HEK293 (cell line): ENCODE results near the gene ANP32A.

Experiments used
- CTCF ChIA-PET: fragments of 350-600 bp; formaldehyde crosslinking; extraction: SDS; loops from one replicate; lab custom pipeline; 2021; ENCODE audit warnings: antibody characterized with exemption; lab: Yijun Ruan, JAX
- POLR2A ChIA-PET: fragments of 300-600 bp; formaldehyde crosslinking; extraction: SDS; loops from one replicate; lab custom pipeline; 2020; ENCODE audit warnings: antibody characterized with exemption, inconsistent platforms; lab: Yijun Ruan, JAX
- H3K27ac ChIP-seq: fragments of 200-500 bp; sonication (Bioruptor generic); 2 replicates; pipeline ENCODE4 v1.5.1; 2014; ENCODE audit warnings: low read depth, low read length, control low read depth, inconsistent platforms; ENCODE audit errors: extremely low read depth
- H3K36me3 ChIP-seq, 2 experiments: fragments of 200-500 bp in 1 of 2; sonication (Bioruptor generic) in 1 of 2; 1 replicate in 1 of 2; 2 replicates in 1 of 2; pipeline ENCODE4 v1.5.1; 2014 to 2017; ENCODE audit warnings: inconsistent platforms in 2 of 2, low read length in 2 of 2; ENCODE audit not compliant: control insufficient read depth in 2 of 2, insufficient read depth in 1 of 2
- H3K4me1 ChIP-seq: fragments of 200-500 bp; sonication (Bioruptor generic); 2 replicates; pipeline ENCODE4 v1.5.1; 2014; ENCODE audit warnings: mild to moderate bottlenecking, low read length, inconsistent platforms; ENCODE audit not compliant: control insufficient read depth, insufficient read depth
- H3K4me3 ChIP-seq: 2 replicates; pipeline ENCODE4 v1.5.1; 2011; ENCODE audit warnings: low read depth, mild to moderate bottlenecking, control low read depth, low read length, moderate library complexity
- H3K9me3 ChIP-seq: fragments of 200-500 bp; sonication (Bioruptor generic); 2 replicates; pipeline ENCODE4 v1.5.1; 2014; ENCODE audit warnings: low read depth, low read length, inconsistent platforms; ENCODE audit not compliant: control insufficient read depth, insufficient read depth
- GFI1B ChIP-seq: fragments of 450-650 bp; formaldehyde crosslinking; IDR thresholded peaks from 2 replicates; pipeline ENCODE4 v1.5.1; 2016; ENCODE audit warnings: missing biosample characterization, missing genetic modification characterization
- HOXA7 ChIP-seq: sonication (generic); formaldehyde crosslinking; IDR thresholded peaks from 2 replicates; pipeline ENCODE4 v1.8.1; 2022; ENCODE audit warnings: missing genetic modification reagents, borderline replicate concordance
- HOXC10 ChIP-seq: sonication (generic); formaldehyde crosslinking; IDR thresholded peaks from 2 replicates; pipeline ENCODE4 v1.8.1; 2023; ENCODE audit warnings: mild to moderate bottlenecking, missing genetic modification reagents
- KLF1 ChIP-seq: fragments of 450-650 bp; formaldehyde crosslinking; IDR thresholded peaks from 2 replicates; pipeline ENCODE4 v1.5.1; 2016; ENCODE audit warnings: missing biosample characterization, missing genetic modification characterization
- OSR2 ChIP-seq: fragments of 450-650 bp; formaldehyde crosslinking; IDR thresholded peaks from 2 replicates; pipeline ENCODE4 v1.5.1; 2016; ENCODE audit warnings: missing biosample characterization, missing genetic modification characterization
- RBAK ChIP-seq: fragments of 450-650 bp; formaldehyde crosslinking; IDR thresholded peaks from 2 replicates; pipeline ENCODE4 v1.5.1; 2016; ENCODE audit warnings: missing biosample characterization, missing genetic modification characterization
- ZBTB10 ChIP-seq: fragments of 450-650 bp; formaldehyde crosslinking; IDR thresholded peaks from 2 replicates; pipeline ENCODE4 v1.5.1; 2016; ENCODE audit warnings: missing biosample characterization, missing genetic modification characterization
- ZBTB8A ChIP-seq: fragments of 450-650 bp; formaldehyde crosslinking; IDR thresholded peaks from 2 replicates; pipeline ENCODE4 v1.5.1; 2016; ENCODE audit warnings: missing biosample characterization, missing genetic modification characterization
- ZFP37 ChIP-seq: fragments of 450-650 bp; formaldehyde crosslinking; IDR thresholded peaks from 2 replicates; pipeline ENCODE4 v1.5.1; 2016; ENCODE audit warnings: missing biosample characterization, missing genetic modification characterization
- ZNF121 ChIP-seq: fragments of 450-650 bp; formaldehyde crosslinking; IDR thresholded peaks from 2 replicates; pipeline ENCODE4 v1.5.1; 2016; ENCODE audit warnings: missing biosample characterization, missing genetic modification characterization
- ZNF146 ChIP-seq: fragments of 450-650 bp; formaldehyde crosslinking; IDR thresholded peaks from 2 replicates; pipeline ENCODE4 v1.5.1; 2016; ENCODE audit warnings: missing biosample characterization, missing genetic modification characterization
- ZNF157 ChIP-seq: fragments of 450-650 bp; formaldehyde crosslinking; IDR thresholded peaks from 2 replicates; pipeline ENCODE4 v1.5.1; 2016; ENCODE audit warnings: missing biosample characterization, missing genetic modification characterization
- ZNF174 ChIP-seq: fragments of 450-650 bp; formaldehyde crosslinking; IDR thresholded peaks from 2 replicates; pipeline ENCODE4 v1.5.0; 2017; ENCODE audit warnings: missing biosample characterization, mild to moderate bottlenecking, missing genetic modification characterization
- ZNF18 ChIP-seq: fragments of 450-650 bp; formaldehyde crosslinking; IDR thresholded peaks from 2 replicates; pipeline ENCODE4 v1.5.1; 2016; ENCODE audit warnings: missing biosample characterization, missing genetic modification characterization
- ZNF248 ChIP-seq: fragments of 450-650 bp; formaldehyde crosslinking; IDR thresholded peaks from 2 replicates; pipeline ENCODE4 v1.5.1; 2017; ENCODE audit warnings: missing biosample characterization, missing genetic modification characterization
- ZNF391 ChIP-seq: fragments of 450-650 bp; formaldehyde crosslinking; IDR thresholded peaks from 2 replicates; pipeline ENCODE4 v1.5.1; 2016; ENCODE audit warnings: low read depth, missing biosample characterization, missing genetic modification characterization, borderline replicate concordance
- ZNF488 ChIP-seq: fragments of 450-650 bp; formaldehyde crosslinking; IDR thresholded peaks from 2 replicates; pipeline ENCODE4 v1.5.1; 2016; ENCODE audit warnings: missing biosample characterization, missing genetic modification characterization
- ZNF514 ChIP-seq: fragments of 450-650 bp; formaldehyde crosslinking; IDR thresholded peaks from 2 replicates; pipeline ENCODE4 v1.5.1; 2016; ENCODE audit warnings: missing biosample characterization, missing genetic modification characterization
- ZNF521 ChIP-seq: fragments of 450-650 bp; formaldehyde crosslinking; IDR thresholded peaks from 2 replicates; pipeline ENCODE4 v1.5.1; 2017; ENCODE audit warnings: missing biosample characterization, mild to moderate bottlenecking, missing genetic modification characterization
- ZNF530 ChIP-seq: fragments of 450-650 bp; formaldehyde crosslinking; IDR thresholded peaks from 2 replicates; pipeline ENCODE4 v1.5.1; 2016; ENCODE audit warnings: low read depth, missing biosample characterization, missing genetic modification characterization
- ZNF610 ChIP-seq: fragments of 450-650 bp; formaldehyde crosslinking; IDR thresholded peaks from 2 replicates; pipeline ENCODE4 v1.5.1; 2016; ENCODE audit warnings: missing biosample characterization, missing genetic modification characterization, borderline replicate concordance
- ZNF623 ChIP-seq: fragments of 450-650 bp; formaldehyde crosslinking; IDR thresholded peaks from 2 replicates; pipeline ENCODE4 v1.5.1; 2016; ENCODE audit warnings: missing biosample characterization, missing genetic modification characterization
- ZNF626 ChIP-seq: fragments of 450-650 bp; sonication (Bioruptor Pico); formaldehyde crosslinking; IDR thresholded peaks from 2 replicates; pipeline ENCODE4 v1.5.1; 2018; ENCODE audit warnings: missing biosample characterization, missing genetic modification characterization, inconsistent platforms
- TF ChIP-seq, protein P1 (sequence below): fragments of 450-650 bp; formaldehyde crosslinking; IDR thresholded peaks from 2 replicates; pipeline ENCODE4 v1.5.1; 2016; ENCODE audit warnings: missing biosample characterization, missing genetic modification characterization, low read depth
- TF ChIP-seq, protein P2 (sequence below): fragments of 450-650 bp; formaldehyde crosslinking; IDR thresholded peaks from 2 replicates; pipeline ENCODE4 v1.5.1; 2017; ENCODE audit warnings: missing biosample characterization, missing genetic modification characterization

The ANP32A gene

DNA sequence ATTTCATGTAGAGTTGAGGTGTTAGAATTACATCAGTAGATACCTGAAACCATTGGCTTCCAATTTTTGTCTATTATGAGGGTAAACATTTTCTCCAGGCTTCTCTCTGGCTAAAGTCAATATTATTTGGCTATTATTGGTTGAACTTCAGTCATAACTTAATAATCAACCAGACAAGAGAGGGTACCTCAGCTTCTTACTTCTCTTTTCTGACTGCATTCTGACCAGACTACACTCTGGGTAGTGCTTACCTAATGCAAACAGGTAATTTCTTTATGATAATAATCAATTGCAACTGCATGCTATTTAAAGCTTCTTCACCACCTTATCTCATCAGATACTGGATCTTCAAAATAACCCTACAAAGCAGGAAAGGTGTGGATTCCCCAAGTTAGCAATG lies 85.1 kb downstream of the ANP32A start:
- Histone ChIP-seq H3K9me3 (no peaks in the 10 kb centered on the region), H3K4me1 (no peaks in the 10 kb centered on the region; the same call in 1 of the 2 replicates), H3K27ac (no peak overlapping the region), H3K4me3 (no peak overlapping the region), H3K36me3 (no peaks in the 10 kb centered on the region)
- TF ChIP-seq ZNF514 (tag by site-specific recombination) = no peak
- no peak for TF ChIP-seq ZNF157 (tag by site-specific recombination)
- no peak for TF ChIP-seq ZNF146
- no peak for TF ChIP-seq ZNF521
- TF ChIP-seq ZNF530 (tag by site-specific recombination) = no peak
- TF ChIP-seq ZNF623 (tag by site-specific recombination) = no peak
- no peak for TF ChIP-seq ZNF174 (tag by site-specific recombination)
- TF ChIP-seq ZBTB8A (tag by site-specific recombination) = no peak
- no peak for TF ChIP-seq OSR2 (tag by site-specific recombination)
- CTCF ChIA-PET = interaction anchor here (0.7 to 2.1 kb wide), 5 partner anchors 62 to 175 kb away, joined by 3 to 12 read pairs (median 3); no protein-coding TSS in a partner anchor
- POLR2A ChIA-PET = interaction anchor here (0.6 kb wide), 2 partner anchors 14 to 141 kb away, joined by 3 read pairs; no protein-coding TSS in a partner anchor

GRCh38 chr15:68734881-68735280 lies 85.8 kb downstream of the ANP32A start:
- Histone ChIP-seq H3K4me1 (no peaks in the 10 kb centered on the region; the same call in 1 of the 2 replicates), H3K4me3 (no peak overlapping the region), H3K9me3 (no peaks in the 10 kb centered on the region), H3K27ac (no peak overlapping the region)
- POLR2A ChIA-PET = no interaction called here
- CTCF ChIA-PET = interaction anchor here (0.6 to 2.1 kb wide), 6 partner anchors 12 to 175 kb away, joined by 3 to 12 read pairs (median 4); no protein-coding TSS in a partner anchor
- TF ChIP-seq ZNF18 (tag by site-specific recombination) = no peak
- TF ChIP-seq GFI1B (tag by site-specific recombination) = no peak
- TF ChIP-seq ZNF121 (tag by site-specific recombination) = no peak
- TF ChIP-seq KLF1 (tag by site-specific recombination) = no peak
- TF ChIP-seq ZNF488 (tag by site-specific recombination) = no peak
- no peak for TF ChIP-seq ZNF530 (tag by site-specific recombination)
- no peak for TF ChIP-seq ZNF514 (tag by site-specific recombination)
- TF ChIP-seq ZNF626 (tag by site-specific recombination) = no peak
- no peak for TF ChIP-seq HOXC10 (CRISPR knock-in tag)
- TF ChIP-seq, protein P1, sequence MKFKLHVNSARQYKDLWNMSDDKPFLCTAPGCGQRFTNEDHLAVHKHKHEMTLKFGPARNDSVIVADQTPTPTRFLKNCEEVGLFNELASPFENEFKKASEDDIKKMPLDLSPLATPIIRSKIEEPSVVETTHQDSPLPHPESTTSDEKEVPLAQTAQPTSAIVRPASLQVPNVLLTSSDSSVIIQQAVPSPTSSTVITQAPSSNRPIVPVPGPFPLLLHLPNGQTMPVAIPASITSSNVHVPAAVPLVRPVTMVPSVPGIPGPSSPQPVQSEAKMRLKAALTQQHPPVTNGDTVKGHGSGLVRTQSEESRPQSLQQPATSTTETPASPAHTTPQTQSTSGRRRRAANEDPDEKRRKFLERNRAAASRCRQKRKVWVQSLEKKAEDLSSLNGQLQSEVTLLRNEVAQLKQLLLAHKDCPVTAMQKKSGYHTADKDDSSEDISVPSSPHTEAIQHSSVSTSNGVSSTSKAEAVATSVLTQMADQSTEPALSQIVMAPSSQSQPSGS (tag by site-specific recombination) = no peak
- no peak for TF ChIP-seq ZNF391 (tag by site-specific recombination)
- TF ChIP-seq ZFP37 (tag by site-specific recombination) = no peak
- TF ChIP-seq, all 188 proteins: peak for 0
- H3K36me3 ChIP-seq = no peaks in the 10 kb centered on the region

DNA sequence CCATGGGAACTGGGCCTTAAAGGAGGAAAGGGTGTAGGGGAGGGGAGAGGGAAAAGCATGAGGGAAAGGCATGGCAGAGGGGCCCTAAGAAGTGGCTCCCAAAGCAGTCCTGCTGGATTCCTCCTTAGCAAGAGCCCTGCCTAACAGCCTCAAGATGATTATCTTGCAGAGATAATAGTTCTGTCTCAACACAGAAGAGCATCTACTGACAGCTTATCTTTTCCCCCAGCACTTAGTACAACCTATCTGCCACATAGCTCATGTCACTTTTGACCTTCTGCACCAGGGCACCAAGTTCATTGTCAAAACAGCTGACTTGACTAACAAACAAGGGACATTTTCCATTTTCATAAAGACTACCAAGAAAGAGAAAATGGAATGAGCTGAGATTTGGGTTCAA lies 86.3 kb downstream of the ANP32A start:
- ChIA-PET POLR2A (no interaction called here), CTCF (interaction anchor here (0.7 to 2.1 kb wide), 4 partner anchors 60 to 174 kb away, joined by 3 to 12 read pairs (median 8); no protein-coding TSS in a partner anchor)
- Histone ChIP-seq H3K4me3 (no peak overlapping the region), H3K4me1 (no peaks in the 10 kb centered on the region; the same call in 1 of the 2 replicates), H3K36me3 (no peaks in the 10 kb centered on the region), H3K27ac (no peak overlapping the region), H3K9me3 (no peaks in the 10 kb centered on the region)
- TF ChIP-seq ZNF248 (tag by site-specific recombination) = no peak
- TF ChIP-seq ZNF610 (tag by site-specific recombination) = no peak
- TF ChIP-seq ZBTB10 (tag by site-specific recombination) = no peak
- TF ChIP-seq ZNF391 (tag by site-specific recombination) = no peak
- no peak for TF ChIP-seq RBAK (tag by site-specific recombination)
- TF ChIP-seq, protein P2, sequence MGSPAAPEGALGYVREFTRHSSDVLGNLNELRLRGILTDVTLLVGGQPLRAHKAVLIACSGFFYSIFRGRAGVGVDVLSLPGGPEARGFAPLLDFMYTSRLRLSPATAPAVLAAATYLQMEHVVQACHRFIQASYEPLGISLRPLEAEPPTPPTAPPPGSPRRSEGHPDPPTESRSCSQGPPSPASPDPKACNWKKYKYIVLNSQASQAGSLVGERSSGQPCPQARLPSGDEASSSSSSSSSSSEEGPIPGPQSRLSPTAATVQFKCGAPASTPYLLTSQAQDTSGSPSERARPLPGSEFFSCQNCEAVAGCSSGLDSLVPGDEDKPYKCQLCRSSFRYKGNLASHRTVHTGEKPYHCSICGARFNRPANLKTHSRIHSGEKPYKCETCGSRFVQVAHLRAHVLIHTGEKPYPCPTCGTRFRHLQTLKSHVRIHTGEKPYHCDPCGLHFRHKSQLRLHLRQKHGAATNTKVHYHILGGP = no peak
- TF ChIP-seq HOXA7 (CRISPR knock-in tag) = no peak
